RWPE1 (cell line): ENCODE measurements around the gene PRKCZ.

Experiments
- CTCF ChIA-PET: fragments of 350-600 bp; sonication (Branson Sonifier 250); formaldehyde crosslinking; extraction: SDS; loops from one replicate; lab custom pipeline; 2021; lab: Yijun Ruan, JAX
- POLR2A ChIA-PET: fragments of 400-600 bp; formaldehyde crosslinking; extraction: SDS; loops from one replicate; lab custom pipeline; 2020; ENCODE audit warnings: antibody characterized with exemption; ENCODE audit not compliant: low non-redundant PET; lab: Yijun Ruan, JAX
- DNase-seq: peaks from one replicate; pipeline ENCODE4 v3.0.0; 2012; ENCODE audit warnings: low spot score
- H3K27ac ChIP-seq: fragments of 450-650 bp; 2 replicates; pipeline ENCODE4 v1.5.1; 2017
- TF ChIP-seq, protein P1 (sequence below): fragments of 450-650 bp; conservative IDR thresholded peaks from 2 replicates; pipeline ENCODE4 v1.5.1; 2017; ENCODE audit warnings: low read depth, mild to moderate bottlenecking

PRKCZ gene

GRCh38 chr1:2173546-2174347 lies 123.5 kb downstream of the PRKCZ start:
- POLR2A ChIA-PET, result no interaction called here
- H3K27ac ChIP-seq, result peak overlapping the region; percentile 19
- CTCF ChIA-PET, result interaction anchor here (0.6 to 1.8 kb wide), 19 partner anchors 9 to 893 kb away, joined by 3 to 30 read pairs (median 6); no protein-coding TSS in a partner anchor
- DNase-seq, result no peak
- TF ChIP-seq, protein P1, sequence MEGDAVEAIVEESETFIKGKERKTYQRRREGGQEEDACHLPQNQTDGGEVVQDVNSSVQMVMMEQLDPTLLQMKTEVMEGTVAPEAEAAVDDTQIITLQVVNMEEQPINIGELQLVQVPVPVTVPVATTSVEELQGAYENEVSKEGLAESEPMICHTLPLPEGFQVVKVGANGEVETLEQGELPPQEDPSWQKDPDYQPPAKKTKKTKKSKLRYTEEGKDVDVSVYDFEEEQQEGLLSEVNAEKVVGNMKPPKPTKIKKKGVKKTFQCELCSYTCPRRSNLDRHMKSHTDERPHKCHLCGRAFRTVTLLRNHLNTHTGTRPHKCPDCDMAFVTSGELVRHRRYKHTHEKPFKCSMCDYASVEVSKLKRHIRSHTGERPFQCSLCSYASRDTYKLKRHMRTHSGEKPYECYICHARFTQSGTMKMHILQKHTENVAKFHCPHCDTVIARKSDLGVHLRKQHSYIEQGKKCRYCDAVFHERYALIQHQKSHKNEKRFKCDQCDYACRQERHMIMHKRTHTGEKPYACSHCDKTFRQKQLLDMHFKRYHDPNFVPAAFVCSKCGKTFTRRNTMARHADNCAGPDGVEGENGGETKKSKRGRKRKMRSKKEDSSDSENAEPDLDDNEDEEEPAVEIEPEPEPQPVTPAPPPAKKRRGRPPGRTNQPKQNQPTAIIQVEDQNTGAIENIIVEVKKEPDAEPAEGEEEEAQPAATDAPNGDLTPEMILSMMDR, result no peak

- H3K27ac ChIP-seq, result peak overlapping the region; percentile 19
- CTCF ChIA-PET, result interaction anchor here (0.5 to 1.8 kb wide), 34 partner anchors 10 to 892 kb away, joined by 3 to 30 read pairs (median 4); partner anchors contain the start of gene GABRD
- POLR2A ChIA-PET, result no interaction called here
- TF ChIP-seq, protein P1, result peak; percentile 95
- DNase-seq, result peak; percentile 87
These were observed 124.3 kb downstream of the PRKCZ start for GRCh38 chr1:2174348-2175054.

GRCh38 chr1:2175055-2175414 lies 124.8 kb downstream of the PRKCZ start:
- CTCF ChIA-PET, result interaction anchor here (0.6 to 1.8 kb wide), 13 partner anchors 9 to 239 kb away, joined by 3 to 30 read pairs (median 5); partner anchors contain the start of gene GABRD
- POLR2A ChIA-PET, result no interaction called here
- no peak for DNase-seq
- TF ChIP-seq, protein P1, result no peak
- H3K27ac ChIP-seq, result peak overlapping the region; percentile 19; the same call in 1 of the 2 replicates

GRCh38 chr1:2175681-2176454 lies 125.7 kb downstream of the PRKCZ start:
- ChIA-PET POLR2A (no interaction called here), CTCF (interaction anchor here (0.7 kb wide), 1 partner anchor 36 kb away, joined by 3 read pairs; no protein-coding TSS in a partner anchor)
- TF ChIP-seq, protein P1, result no peak
- DNase-seq, result no peak
- no peak overlapping the region for H3K27ac ChIP-seq

DNA sequence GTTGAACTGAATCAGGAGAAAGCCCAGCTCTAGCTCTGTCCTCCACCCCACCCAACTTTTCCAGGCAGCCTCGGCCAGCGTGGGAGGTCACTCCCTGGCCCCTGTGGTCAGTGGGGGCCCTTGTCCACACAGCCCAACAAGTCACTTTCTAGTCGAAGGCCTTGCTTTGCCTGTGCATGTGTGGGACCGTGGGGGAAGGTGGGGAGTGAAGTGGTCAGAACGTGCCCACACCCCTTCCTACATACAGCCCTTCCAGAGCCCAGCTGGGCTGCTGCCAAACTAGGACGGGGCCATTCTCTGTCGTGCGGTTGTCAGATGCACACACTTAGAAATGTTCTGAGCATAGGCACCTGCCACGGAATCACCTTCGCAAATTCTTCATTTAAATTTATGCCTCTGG lies 126.4 kb downstream of the PRKCZ start:
- H3K27ac ChIP-seq, result no peak overlapping the region
- CTCF ChIA-PET, result interaction anchor here (0.7 kb wide), 1 partner anchor 36 kb away, joined by 3 read pairs; no protein-coding TSS in a partner anchor
- DNase-seq, result no peak
- POLR2A ChIA-PET, result no interaction called here
- TF ChIP-seq, protein P1, result no peak

DNA sequence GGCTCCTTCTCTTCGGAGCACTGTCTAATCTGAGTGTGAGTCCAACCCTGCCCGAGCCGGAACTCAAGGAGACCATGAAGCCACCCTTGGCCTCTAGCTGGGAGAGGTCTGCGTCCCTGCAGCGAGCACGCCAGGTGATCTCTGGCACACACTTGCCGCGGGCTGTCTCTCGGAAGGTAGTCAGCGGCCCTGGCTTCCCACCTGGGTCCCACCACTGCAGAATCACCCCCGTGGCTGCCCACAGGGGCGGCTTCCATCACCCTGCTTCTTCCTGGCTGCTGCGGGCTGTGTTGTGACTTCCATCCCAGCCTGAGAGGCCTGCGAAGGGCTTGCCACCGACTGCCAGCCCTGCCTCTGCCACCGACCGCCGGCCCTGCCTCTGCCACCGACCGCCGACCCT lies 127.3 kb downstream of the PRKCZ start:
- DNase-seq, result no peak
- no peak overlapping the region for H3K27ac ChIP-seq
- ChIA-PET POLR2A (no interaction called here), CTCF (no interaction called here)
- TF ChIP-seq, protein P1, result no peak
